ENCODE results near the gene PSD4. TPM values are rescaled to one million over a fixed set of nuclear protein-coding genes. Genes with fewer than 3 reads are reported as not detected.

Gene PSD4
- polyA plus RNA-seq (2012; rRNA removed): 0.31 and 0.35 TPM in 2 replicates
- polyA plus RNA-seq (2012; cell fraction: cytosol; rRNA removed): 0.14 and 0.24 TPM in 2 replicates
- 0.31 and 0.43 TPM in 2 replicates for polyA plus RNA-seq (2012; cell fraction: nucleus; rRNA removed)

- no peak for DNase-seq
- Histone ChIP-seq H3K27me3 (ENCODE audit: insufficient read depth) (peaks cover 9% of the 10 kb centered on the region; the same call in 1 of the 2 replicates), H3K4me1 (ENCODE audit: control insufficient read depth in 1 of 2, insufficient read depth in 2 of 2, low read depth in 1 of 2, low read length in 1 of 2) (no peaks in the 10 kb centered on the region), H3K4me3 (ENCODE audit: low read depth in 2 of 2, low read length in 1 of 2) (no peak within 1 kb of the TSS), H2AFZ (ENCODE audit: low read depth) (no peak within 1 kb of the TSS), H3K9ac (no peak within 1 kb of the TSS), H3K27ac (ENCODE audit: low read depth in 2 of 2, low read length in 1 of 2) (no peak within 1 kb of the TSS), H3K36me3 (replicated peaks in 1 of 2; ENCODE audit: control insufficient read depth in 1 of 2, insufficient read depth in 2 of 2, low read length in 1 of 2) (no peaks in the 10 kb centered on the region), H4K20me1 (ENCODE audit: insufficient read depth) (no peaks in the 10 kb centered on the region), H3K9me2 (no peaks in the 10 kb centered on the region), H3K4me2 (no peak within 1 kb of the TSS), H3K79me2 (ENCODE audit: insufficient read depth) (no peaks in the 10 kb centered on the region), H3F3A (replicated peaks; ENCODE audit: insufficient read depth) (no peaks in the 10 kb centered on the region), H3K9me3 (no peaks in the 10 kb centered on the region)
- 50% methylated on average over 11 of the region's 14 CpGs for WGBS (ENCODE audit: low lambda C conversion rate)
- CTCF ChIA-PET: interaction anchor here (1.4 to 1.7 kb wide), 4 partner anchors 29 to 37 kb away, joined by 4 to 5 read pairs (median 4); no protein-coding TSS in a partner anchor
- POLR2A ChIA-PET: interaction anchor here (0.6 kb wide), 1 partner anchor 33 kb away, joined by 3 read pairs; no protein-coding TSS in a partner anchor
- TF ChIP-seq GATA2 (CRISPR knock-in tag; IDR thresholded peaks at IDR 0.05): no peak
- TF ChIP-seq, protein P1, sequence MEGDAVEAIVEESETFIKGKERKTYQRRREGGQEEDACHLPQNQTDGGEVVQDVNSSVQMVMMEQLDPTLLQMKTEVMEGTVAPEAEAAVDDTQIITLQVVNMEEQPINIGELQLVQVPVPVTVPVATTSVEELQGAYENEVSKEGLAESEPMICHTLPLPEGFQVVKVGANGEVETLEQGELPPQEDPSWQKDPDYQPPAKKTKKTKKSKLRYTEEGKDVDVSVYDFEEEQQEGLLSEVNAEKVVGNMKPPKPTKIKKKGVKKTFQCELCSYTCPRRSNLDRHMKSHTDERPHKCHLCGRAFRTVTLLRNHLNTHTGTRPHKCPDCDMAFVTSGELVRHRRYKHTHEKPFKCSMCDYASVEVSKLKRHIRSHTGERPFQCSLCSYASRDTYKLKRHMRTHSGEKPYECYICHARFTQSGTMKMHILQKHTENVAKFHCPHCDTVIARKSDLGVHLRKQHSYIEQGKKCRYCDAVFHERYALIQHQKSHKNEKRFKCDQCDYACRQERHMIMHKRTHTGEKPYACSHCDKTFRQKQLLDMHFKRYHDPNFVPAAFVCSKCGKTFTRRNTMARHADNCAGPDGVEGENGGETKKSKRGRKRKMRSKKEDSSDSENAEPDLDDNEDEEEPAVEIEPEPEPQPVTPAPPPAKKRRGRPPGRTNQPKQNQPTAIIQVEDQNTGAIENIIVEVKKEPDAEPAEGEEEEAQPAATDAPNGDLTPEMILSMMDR (IDR thresholded peaks at IDR 0.05): no peak
- TF ChIP-seq NFIC (IDR thresholded peaks at IDR 0.05; ENCODE audit: borderline replicate concordance): no peak
- TF ChIP-seq ELF1 (IDR thresholded peaks at IDR 0.05): no peak
- no peak for TF ChIP-seq PBX3 (IDR thresholded peaks at IDR 0.05)
- TF ChIP-seq GABPA (IDR thresholded peaks at IDR 0.05; ENCODE audit: low read depth): no peak
- no peak for TF ChIP-seq ZBTB33 (IDR thresholded peaks at IDR 0.05; ENCODE audit: borderline replicate concordance, low read depth)
- TF ChIP-seq MAX (IDR thresholded peaks at IDR 0.05; ENCODE audit: low read depth): no peak
- TF ChIP-seq SIN3A (IDR thresholded peaks at IDR 0.05; ENCODE audit: borderline replicate concordance, low read depth, low read length): no peak
- no peak for TF ChIP-seq RAD21 (IDR thresholded peaks at IDR 0.05; ENCODE audit: low read length)
These were observed at the start of gene PSD4 for GRCh38 chr2:113173542-113174375. PSD4 (plus strand) TSS chr2:113173971; CDS start chr2:113182457, 8,486 bp downstream.

Measured in SK-N-SH (cell line).